WTC11 (cell line): ENCODE data around the gene IFT25. TPM values are rescaled to one million over a fixed set of nuclear protein-coding genes. Genes with fewer than 3 reads are reported as not detected.

ENCODE experiments used
- ATAC-seq: fragments of 200-7000 bp; cut with Tn5 transposase; 2 replicates; pipeline ENCODE4 v1.10.0; 2021; ENCODE audit warnings: mild to moderate bottlenecking, moderate library complexity
- CTCF ChIA-PET: fragments of 300-600 bp; sonication (Branson Sonifier 250); formaldehyde crosslinking; loops from one replicate; lab custom pipeline; 2021; ENCODE audit warnings: antibody characterized with exemption; lab: Charles Lee
- POLR2A ChIA-PET: fragments of 350-600 bp; sonication (Branson Sonifier 250); formaldehyde crosslinking; loops from one replicate; lab custom pipeline; 2021; ENCODE audit warnings: antibody characterized with exemption; lab: Charles Lee
- DNase-seq: peaks from one replicate; pipeline ENCODE4 v3.0.0; 2021; ENCODE audit warnings: low spot score
- H3K27ac Mint-ChIP-seq: 2 replicates; pipeline ENCODE4 v1.8.0; 2021; ENCODE audit warnings: mixed read lengths
- H3K27me3 Mint-ChIP-seq: 2 replicates; pipeline ENCODE4 v1.8.0; 2021; ENCODE audit warnings: low read depth, mild to moderate bottlenecking, moderate library complexity, mixed read lengths
- H3K36me3 Mint-ChIP-seq: 2 replicates; pipeline ENCODE4 v1.8.0; 2021; ENCODE audit warnings: mixed read lengths
- H3K4me1 Mint-ChIP-seq: 2 replicates; pipeline ENCODE4 v1.8.0; 2022; ENCODE audit warnings: mixed read lengths
- H3K4me3 Mint-ChIP-seq: 2 replicates; pipeline ENCODE4 v1.8.0; 2021; ENCODE audit warnings: mild to moderate bottlenecking, moderate library complexity, mixed read lengths
- H3K9me3 Mint-ChIP-seq: 2 replicates; pipeline ENCODE4 v1.8.0; 2021; ENCODE audit warnings: mixed read lengths
- AR ChIP-seq: fragments of 250-450 bp; sonication (Bioruptor Pico); IDR thresholded peaks from 2 replicates; pipeline ENCODE4 v1.9.0; 2021; ENCODE audit warnings: mild to moderate bottlenecking
- CREM ChIP-seq: sonication (generic); formaldehyde crosslinking; IDR thresholded peaks from 2 replicates; pipeline ENCODE4 v1.8.1; 2022; ENCODE audit warnings: mild to moderate bottlenecking, missing genetic modification reagents, moderate library complexity
- ELF4 ChIP-seq: sonication (generic); formaldehyde crosslinking; IDR thresholded peaks from 2 replicates; pipeline ENCODE4 v1.8.1; 2022; ENCODE audit warnings: low read depth, mild to moderate bottlenecking, moderate library complexity, missing genetic modification reagents
- FOXJ3 ChIP-seq: sonication (generic); formaldehyde crosslinking; IDR thresholded peaks from 2 replicates; pipeline ENCODE4 v1.9.0; 2021; ENCODE audit warnings: missing genetic modification reagents, mild to moderate bottlenecking, borderline replicate concordance
- FOXK1 ChIP-seq: sonication (generic); formaldehyde crosslinking; IDR thresholded peaks from 2 replicates; pipeline ENCODE4 v1.8.0; 2022; ENCODE audit warnings: mild to moderate bottlenecking, moderate library complexity, missing genetic modification reagents
- FOXP1 ChIP-seq: sonication (generic); formaldehyde crosslinking; IDR thresholded peaks from 2 replicates; pipeline ENCODE4 v1.8.0; 2022; ENCODE audit warnings: missing genetic modification reagents, mild to moderate bottlenecking, moderate library complexity, borderline replicate concordance
- HMGA2 ChIP-seq: fragments of 250-450 bp; sonication (Bioruptor Pico); IDR thresholded peaks from 2 replicates; pipeline ENCODE4 v1.4.0; 2021; ENCODE audit warnings: mild to moderate bottlenecking, moderate library complexity
- PRDM15 ChIP-seq: sonication (generic); formaldehyde crosslinking; IDR thresholded peaks from 2 replicates; pipeline ENCODE4 v1.8.0; 2022; ENCODE audit warnings: missing genetic modification reagents
- SMAD4 ChIP-seq: sonication (generic); formaldehyde crosslinking; IDR thresholded peaks from 2 replicates; pipeline ENCODE4 v1.8.0; 2022; ENCODE audit warnings: mild to moderate bottlenecking, missing genetic modification reagents
- TEAD4 ChIP-seq: sonication (generic); formaldehyde crosslinking; IDR thresholded peaks from 2 replicates; pipeline ENCODE4 v1.8.0; 2022; ENCODE audit warnings: mild to moderate bottlenecking, missing genetic modification reagents
- ZBTB21 ChIP-seq: sonication (generic); formaldehyde crosslinking; IDR thresholded peaks from 2 replicates; pipeline ENCODE4 v1.8.1; 2023; ENCODE audit warnings: mild to moderate bottlenecking, missing genetic modification reagents, borderline replicate concordance
- ZNF138 ChIP-seq: sonication (generic); formaldehyde crosslinking; conservative IDR thresholded peaks from 2 replicates; pipeline ENCODE4 v1.8.1; 2022; ENCODE audit warnings: mild to moderate bottlenecking, moderate library complexity, missing genetic modification reagents
- ZNF263 ChIP-seq: sonication (generic); formaldehyde crosslinking; IDR thresholded peaks from 2 replicates; pipeline ENCODE4 v1.8.1; 2022; ENCODE audit warnings: low read depth, mild to moderate bottlenecking, moderate library complexity, missing genetic modification reagents
- ZNF317 ChIP-seq: sonication (generic); formaldehyde crosslinking; IDR thresholded peaks from 2 replicates; pipeline ENCODE4 v1.8.1; 2023; ENCODE audit warnings: low read depth, mild to moderate bottlenecking, moderate library complexity, missing genetic modification reagents, borderline replicate concordance
- ZNF416 ChIP-seq: fragments of 250-450 bp; sonication (Bioruptor Pico); IDR thresholded peaks from 2 replicates; pipeline ENCODE4 v1.9.0; 2021; ENCODE audit warnings: mild to moderate bottlenecking, inconsistent platforms
- ZNF671 ChIP-seq: fragments of 250-450 bp; sonication (Bioruptor Pico); IDR thresholded peaks from 2 replicates; pipeline ENCODE4 v1.8.0; 2021; ENCODE audit warnings: mild to moderate bottlenecking
- total RNA-seq: library from RNA; stranded (reverse); gene quantifications from 3 replicates; pipeline ENCODE4 v1.2.3, GENCODE V29; 2021
- TF ChIP-seq, protein P1 (sequence below): sonication (generic); formaldehyde crosslinking; IDR thresholded peaks from 2 replicates; pipeline ENCODE4 v1.8.1; 2023; ENCODE audit warnings: mild to moderate bottlenecking, missing genetic modification reagents, borderline replicate concordance
- TF ChIP-seq, protein P2 (sequence below): sonication (generic); formaldehyde crosslinking; IDR thresholded peaks from 2 replicates; pipeline ENCODE4 v1.8.1; 2022; ENCODE audit warnings: low read depth, mild to moderate bottlenecking, moderate library complexity, missing genetic modification reagents, borderline replicate concordance
- TF ChIP-seq, protein P3 (sequence below): sonication (generic); formaldehyde crosslinking; IDR thresholded peaks from 2 replicates; pipeline ENCODE4 v1.8.1; 2022; ENCODE audit warnings: mild to moderate bottlenecking, moderate library complexity, missing genetic modification reagents
- TF ChIP-seq, protein P4 (sequence below): sonication (generic); formaldehyde crosslinking; IDR thresholded peaks from 2 replicates; pipeline ENCODE4 v1.8.1; 2022; ENCODE audit warnings: missing genetic modification reagents, borderline replicate concordance

The IFT25 gene
- total RNA-seq, 1 experiment from 2014 or later, result 22.6 TPM

GRCh38 chr1:53934170-53934765 is 11.2 kb downstream of the IFT25 start:
- Mint-ChIP-seq H3K36me3 (peaks cover 24% of the 10 kb centered on the region), H3K4me3 (no peak overlapping the region), H3K9me3 (peaks cover 35% of the 10 kb centered on the region), H3K27me3 (no peaks in the 10 kb centered on the region), H3K4me1 (no peaks in the 10 kb centered on the region), H3K27ac (no peak overlapping the region)
- no peak for ATAC-seq
- no peak for DNase-seq
- TF ChIP-seq ZNF671 (CRISPR knock-in tag), result no peak
- TF ChIP-seq ZNF317 (CRISPR knock-in tag), result peak; percentile 93
- TF ChIP-seq AR, result no peak
- ChIA-PET POLR2A (no interaction called here), CTCF (interaction anchor here (0.8 to 1.2 kb wide), 2 partner anchors 9 to 12 kb away, joined by 3 read pairs; partner anchors contain the start of genes IFT25 and LRRC42)

GRCh38 chr1:53931523-53931922 is 14.0 kb downstream of the IFT25 start:
- CTCF ChIA-PET, result interaction anchor here (0.6 to 1.9 kb wide), 2 partner anchors 52 to 635 kb away, joined by 3 to 4 read pairs; no protein-coding TSS in a partner anchor
- Mint-ChIP-seq H3K4me1 (no peaks in the 10 kb centered on the region), H3K36me3 (peaks cover 24% of the 10 kb centered on the region), H3K27ac (no peak overlapping the region), H3K4me3 (no peak overlapping the region), H3K27me3 (no peaks in the 10 kb centered on the region), H3K9me3 (peaks cover 35% of the 10 kb centered on the region)
- POLR2A ChIA-PET, result no interaction called here
- TF ChIP-seq ZNF138 (no peak), PRDM15 (CRISPR knock-in tag) (no peak), ZNF263 (no peak), SMAD4 (CRISPR knock-in tag) (no peak), FOXJ3 (no peak), FOXK1 (no peak), TEAD4 (CRISPR knock-in tag) (no peak), FOXP1 (CRISPR knock-in tag) (no peak), ZBTB21 (CRISPR knock-in tag) (no peak), ELF4 (CRISPR knock-in tag) (no peak), CREM (CRISPR knock-in tag) (no peak), ZNF416 (no peak), HMGA2 (CRISPR knock-in tag) (no peak), ZNF671 (CRISPR knock-in tag) (no peak), ZNF317 (CRISPR knock-in tag) (no peak)
- TF ChIP-seq, protein P1, sequence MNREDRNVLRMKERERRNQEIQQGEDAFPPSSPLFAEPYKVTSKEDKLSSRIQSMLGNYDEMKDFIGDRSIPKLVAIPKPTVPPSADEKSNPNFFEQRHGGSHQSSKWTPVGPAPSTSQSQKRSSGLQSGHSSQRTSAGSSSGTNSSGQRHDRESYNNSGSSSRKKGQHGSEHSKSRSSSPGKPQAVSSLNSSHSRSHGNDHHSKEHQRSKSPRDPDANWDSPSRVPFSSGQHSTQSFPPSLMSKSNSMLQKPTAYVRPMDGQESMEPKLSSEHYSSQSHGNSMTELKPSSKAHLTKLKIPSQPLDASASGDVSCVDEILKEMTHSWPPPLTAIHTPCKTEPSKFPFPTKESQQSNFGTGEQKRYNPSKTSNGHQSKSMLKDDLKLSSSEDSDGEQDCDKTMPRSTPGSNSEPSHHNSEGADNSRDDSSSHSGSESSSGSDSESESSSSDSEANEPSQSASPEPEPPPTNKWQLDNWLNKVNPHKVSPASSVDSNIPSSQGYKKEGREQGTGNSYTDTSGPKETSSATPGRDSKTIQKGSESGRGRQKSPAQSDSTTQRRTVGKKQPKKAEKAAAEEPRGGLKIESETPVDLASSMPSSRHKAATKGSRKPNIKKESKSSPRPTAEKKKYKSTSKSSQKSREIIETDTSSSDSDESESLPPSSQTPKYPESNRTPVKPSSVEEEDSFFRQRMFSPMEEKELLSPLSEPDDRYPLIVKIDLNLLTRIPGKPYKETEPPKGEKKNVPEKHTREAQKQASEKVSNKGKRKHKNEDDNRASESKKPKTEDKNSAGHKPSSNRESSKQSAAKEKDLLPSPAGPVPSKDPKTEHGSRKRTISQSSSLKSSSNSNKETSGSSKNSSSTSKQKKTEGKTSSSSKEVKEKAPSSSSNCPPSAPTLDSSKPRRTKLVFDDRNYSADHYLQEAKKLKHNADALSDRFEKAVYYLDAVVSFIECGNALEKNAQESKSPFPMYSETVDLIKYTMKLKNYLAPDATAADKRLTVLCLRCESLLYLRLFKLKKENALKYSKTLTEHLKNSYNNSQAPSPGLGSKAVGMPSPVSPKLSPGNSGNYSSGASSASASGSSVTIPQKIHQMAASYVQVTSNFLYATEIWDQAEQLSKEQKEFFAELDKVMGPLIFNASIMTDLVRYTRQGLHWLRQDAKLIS (CRISPR knock-in tag), result no peak
- TF ChIP-seq, protein P2, sequence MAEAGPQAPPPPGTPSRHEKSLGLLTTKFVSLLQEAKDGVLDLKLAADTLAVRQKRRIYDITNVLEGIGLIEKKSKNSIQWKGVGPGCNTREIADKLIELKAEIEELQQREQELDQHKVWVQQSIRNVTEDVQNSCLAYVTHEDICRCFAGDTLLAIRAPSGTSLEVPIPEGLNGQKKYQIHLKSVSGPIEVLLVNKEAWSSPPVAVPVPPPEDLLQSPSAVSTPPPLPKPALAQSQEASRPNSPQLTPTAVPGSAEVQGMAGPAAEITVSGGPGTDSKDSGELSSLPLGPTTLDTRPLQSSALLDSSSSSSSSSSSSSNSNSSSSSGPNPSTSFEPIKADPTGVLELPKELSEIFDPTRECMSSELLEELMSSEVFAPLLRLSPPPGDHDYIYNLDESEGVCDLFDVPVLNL (CRISPR knock-in tag), result no peak
- TF ChIP-seq, protein P3, sequence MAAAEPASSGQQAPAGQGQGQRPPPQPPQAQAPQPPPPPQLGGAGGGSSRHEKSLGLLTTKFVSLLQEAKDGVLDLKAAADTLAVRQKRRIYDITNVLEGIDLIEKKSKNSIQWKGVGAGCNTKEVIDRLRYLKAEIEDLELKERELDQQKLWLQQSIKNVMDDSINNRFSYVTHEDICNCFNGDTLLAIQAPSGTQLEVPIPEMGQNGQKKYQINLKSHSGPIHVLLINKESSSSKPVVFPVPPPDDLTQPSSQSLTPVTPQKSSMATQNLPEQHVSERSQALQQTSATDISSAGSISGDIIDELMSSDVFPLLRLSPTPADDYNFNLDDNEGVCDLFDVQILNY (CRISPR knock-in tag), result no peak
- TF ChIP-seq, protein P4, sequence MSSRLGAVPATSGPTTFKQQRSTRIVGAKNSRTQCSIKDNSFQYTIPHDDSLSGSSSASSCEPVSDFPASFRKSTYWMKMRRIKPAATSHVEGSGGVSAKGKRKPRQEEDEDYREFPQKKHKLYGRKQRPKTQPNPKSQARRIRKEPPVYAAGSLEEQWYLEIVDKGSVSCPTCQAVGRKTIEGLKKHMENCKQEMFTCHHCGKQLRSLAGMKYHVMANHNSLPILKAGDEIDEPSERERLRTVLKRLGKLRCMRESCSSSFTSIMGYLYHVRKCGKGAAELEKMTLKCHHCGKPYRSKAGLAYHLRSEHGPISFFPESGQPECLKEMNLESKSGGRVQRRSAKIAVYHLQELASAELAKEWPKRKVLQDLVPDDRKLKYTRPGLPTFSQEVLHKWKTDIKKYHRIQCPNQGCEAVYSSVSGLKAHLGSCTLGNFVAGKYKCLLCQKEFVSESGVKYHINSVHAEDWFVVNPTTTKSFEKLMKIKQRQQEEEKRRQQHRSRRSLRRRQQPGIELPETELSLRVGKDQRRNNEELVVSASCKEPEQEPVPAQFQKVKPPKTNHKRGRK (CRISPR knock-in tag), result no peak
- no peak for ATAC-seq
- no peak for DNase-seq
